ENCODE measurements around the gene ARMCX1.
"Not testable (repeated sequence)": the region's sequence is repeated elsewhere in the genome, so short reads cannot be mapped to it uniquely, and the experiment has no call there.

DNA sequence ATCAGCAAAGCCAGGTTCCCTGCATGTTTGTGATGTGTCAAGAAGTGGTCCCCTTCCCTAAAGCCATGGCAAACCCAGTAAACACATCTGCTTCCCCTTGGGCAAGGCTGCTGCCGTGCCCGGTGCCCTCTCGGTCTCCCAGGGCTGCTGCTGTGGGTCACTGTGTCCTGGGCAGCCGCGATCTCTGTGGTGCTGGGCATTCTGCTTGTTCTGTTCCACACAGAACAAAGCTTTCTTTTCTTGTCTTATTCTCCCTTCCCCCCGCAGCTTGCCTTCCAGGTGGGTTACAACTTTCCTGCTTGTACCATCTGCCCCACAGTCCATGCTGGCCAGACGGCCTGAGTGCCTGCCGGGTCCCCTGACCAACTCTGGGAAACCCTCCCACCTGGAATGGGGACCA, 49.2 kb downstream of the ARMCX1 start:
- TF ChIP-seq, protein P1, sequence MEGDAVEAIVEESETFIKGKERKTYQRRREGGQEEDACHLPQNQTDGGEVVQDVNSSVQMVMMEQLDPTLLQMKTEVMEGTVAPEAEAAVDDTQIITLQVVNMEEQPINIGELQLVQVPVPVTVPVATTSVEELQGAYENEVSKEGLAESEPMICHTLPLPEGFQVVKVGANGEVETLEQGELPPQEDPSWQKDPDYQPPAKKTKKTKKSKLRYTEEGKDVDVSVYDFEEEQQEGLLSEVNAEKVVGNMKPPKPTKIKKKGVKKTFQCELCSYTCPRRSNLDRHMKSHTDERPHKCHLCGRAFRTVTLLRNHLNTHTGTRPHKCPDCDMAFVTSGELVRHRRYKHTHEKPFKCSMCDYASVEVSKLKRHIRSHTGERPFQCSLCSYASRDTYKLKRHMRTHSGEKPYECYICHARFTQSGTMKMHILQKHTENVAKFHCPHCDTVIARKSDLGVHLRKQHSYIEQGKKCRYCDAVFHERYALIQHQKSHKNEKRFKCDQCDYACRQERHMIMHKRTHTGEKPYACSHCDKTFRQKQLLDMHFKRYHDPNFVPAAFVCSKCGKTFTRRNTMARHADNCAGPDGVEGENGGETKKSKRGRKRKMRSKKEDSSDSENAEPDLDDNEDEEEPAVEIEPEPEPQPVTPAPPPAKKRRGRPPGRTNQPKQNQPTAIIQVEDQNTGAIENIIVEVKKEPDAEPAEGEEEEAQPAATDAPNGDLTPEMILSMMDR (conservative IDR thresholded peaks at IDR 0.05) = not testable (repeated sequence)
- not testable (repeated sequence) for TF ChIP-seq ZFX (IDR thresholded peaks at IDR 0.05)

Data from C4-2B (cell line).